Activated CD8-positive, alpha-beta T cell treated with anti-CD3 and anti-CD28 coated beads for 36 hours (primary cell): ENCODE data around the gene GTF3C5. TPM values are rescaled to one million over a fixed set of nuclear protein-coding genes. Genes with fewer than 3 reads are reported as not detected.

Experiments
- ATAC-seq: fragments of 200-7000 bp; cut with Tn5 transposase; one replicate; pipeline ENCODE4 v1.10.0; 2021; ENCODE audit warnings: mild to moderate bottlenecking, moderate library complexity
- CTCF ChIA-PET: fragments of 350-600 bp; sonication (Branson Sonifier 250); formaldehyde crosslinking; loops from one replicate; lab custom pipeline; 2021; ENCODE audit warnings: antibody characterized with exemption; lab: Charles Lee
- POLR2A ChIA-PET: fragments of 350-600 bp; sonication (Branson Sonifier 250); formaldehyde crosslinking; loops from one replicate; lab custom pipeline; 2021; ENCODE audit warnings: antibody characterized with exemption; lab: Charles Lee
- DNase-seq: peaks from one replicate; pipeline ENCODE4 v3.0.0-alpha.2; 2020
- H3K27ac Mint-ChIP-seq: one replicate; pipeline ENCODE4 v1.8.0; 2021; ENCODE audit warnings: mild to moderate bottlenecking, mixed read lengths
- H3K27me3 Mint-ChIP-seq: one replicate; pipeline ENCODE4 v1.8.0; 2021; ENCODE audit warnings: mixed read lengths
- H3K36me3 Mint-ChIP-seq: one replicate; pipeline ENCODE4 v1.8.0; 2021; ENCODE audit warnings: low read depth, mixed read lengths
- H3K4me1 Mint-ChIP-seq: one replicate; pipeline ENCODE4 v1.8.0; 2021; ENCODE audit warnings: low read depth, mixed read lengths
- H3K4me3 Mint-ChIP-seq: one replicate; pipeline ENCODE4 v1.8.0; 2021; ENCODE audit warnings: mild to moderate bottlenecking, moderate library complexity, mixed read lengths
- H3K9me3 Mint-ChIP-seq: one replicate; pipeline ENCODE4 v1.8.0; 2021; ENCODE audit warnings: mixed read lengths
- intact Hi-C: fragments of 100-400 bp; cut with micrococcal nuclease; formaldehyde crosslinking; loops from one replicate; pipeline ENCODE4 v1.10.0; 2022
- total RNA-seq, 2 experiments: library from RNA; stranded (reverse); gene quantifications; one replicate each; pipeline ENCODE4 v1.2.3, GENCODE V29; 2021
- TF ChIP-seq, protein P1 (sequence below): fragments of 200-600 bp; IDR thresholded peaks from one replicate; pipeline ENCODE4 v1.8.0; 2022; ENCODE audit warnings: antibody characterized with exemption, mild to moderate bottlenecking

The GTF3C5 gene
- total RNA-seq, 2 experiments from 2014 or later, result 87.6 to 95.3 TPM

- H3K36me3 Mint-ChIP-seq, result peaks cover 61% of the 10 kb centered on the region
- ChIA-PET CTCF (interaction anchor here (1.2 to 22.4 kb wide), 7 partner anchors 11 to 80 kb away, joined by 3 to 376 read pairs (median 5); no protein-coding TSS in a partner anchor), POLR2A (interaction anchor here (1.5 to 1.9 kb wide), 2 partner anchors 43 to 47 kb away, joined by 4 to 6 read pairs; no protein-coding TSS in a partner anchor)
- no peaks in the 10 kb centered on the region for H3K4me1 Mint-ChIP-seq
- no peak overlapping the region for H3K4me3 Mint-ChIP-seq
- H3K9me3 Mint-ChIP-seq, result peaks cover 8% of the 10 kb centered on the region
- DNase-seq, result no peak
- intact Hi-C loops, result loop anchor here (2.0 kb wide), 1 partner anchor 45 kb away; no protein-coding TSS in a partner anchor
- no peak for ATAC-seq
- no peak overlapping the region for H3K27ac Mint-ChIP-seq
- TF ChIP-seq, protein P1, sequence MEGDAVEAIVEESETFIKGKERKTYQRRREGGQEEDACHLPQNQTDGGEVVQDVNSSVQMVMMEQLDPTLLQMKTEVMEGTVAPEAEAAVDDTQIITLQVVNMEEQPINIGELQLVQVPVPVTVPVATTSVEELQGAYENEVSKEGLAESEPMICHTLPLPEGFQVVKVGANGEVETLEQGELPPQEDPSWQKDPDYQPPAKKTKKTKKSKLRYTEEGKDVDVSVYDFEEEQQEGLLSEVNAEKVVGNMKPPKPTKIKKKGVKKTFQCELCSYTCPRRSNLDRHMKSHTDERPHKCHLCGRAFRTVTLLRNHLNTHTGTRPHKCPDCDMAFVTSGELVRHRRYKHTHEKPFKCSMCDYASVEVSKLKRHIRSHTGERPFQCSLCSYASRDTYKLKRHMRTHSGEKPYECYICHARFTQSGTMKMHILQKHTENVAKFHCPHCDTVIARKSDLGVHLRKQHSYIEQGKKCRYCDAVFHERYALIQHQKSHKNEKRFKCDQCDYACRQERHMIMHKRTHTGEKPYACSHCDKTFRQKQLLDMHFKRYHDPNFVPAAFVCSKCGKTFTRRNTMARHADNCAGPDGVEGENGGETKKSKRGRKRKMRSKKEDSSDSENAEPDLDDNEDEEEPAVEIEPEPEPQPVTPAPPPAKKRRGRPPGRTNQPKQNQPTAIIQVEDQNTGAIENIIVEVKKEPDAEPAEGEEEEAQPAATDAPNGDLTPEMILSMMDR, result no peak
- no peaks in the 10 kb centered on the region for H3K27me3 Mint-ChIP-seq
Measured at GRCh38 chr9:133101356-133102189, 70.8 kb downstream of the GTF3C5 start.

GRCh38 chr9:133102190-133103021 is 71.6 kb downstream of the GTF3C5 start:
- Mint-ChIP-seq H3K27ac (no peak overlapping the region), H3K27me3 (no peaks in the 10 kb centered on the region), H3K36me3 (peaks cover 56% of the 10 kb centered on the region), H3K9me3 (peaks cover 6% of the 10 kb centered on the region), H3K4me1 (no peaks in the 10 kb centered on the region), H3K4me3 (no peak overlapping the region)
- CTCF ChIA-PET, result interaction anchor here (0.7 to 22.4 kb wide), 13 partner anchors 8 to 80 kb away, joined by 3 to 376 read pairs (median 5); no protein-coding TSS in a partner anchor
- TF ChIP-seq, protein P1, result no peak
- DNase-seq (no peak), ATAC-seq (no peak)
- POLR2A ChIA-PET, result interaction anchor here (1.3 to 1.9 kb wide), 4 partner anchors 8 to 47 kb away, joined by 3 to 6 read pairs (median 4); no protein-coding TSS in a partner anchor
- intact Hi-C loops, result loop anchor here (2.0 kb wide), 1 partner anchor 44 kb away; no protein-coding TSS in a partner anchor

DNA sequence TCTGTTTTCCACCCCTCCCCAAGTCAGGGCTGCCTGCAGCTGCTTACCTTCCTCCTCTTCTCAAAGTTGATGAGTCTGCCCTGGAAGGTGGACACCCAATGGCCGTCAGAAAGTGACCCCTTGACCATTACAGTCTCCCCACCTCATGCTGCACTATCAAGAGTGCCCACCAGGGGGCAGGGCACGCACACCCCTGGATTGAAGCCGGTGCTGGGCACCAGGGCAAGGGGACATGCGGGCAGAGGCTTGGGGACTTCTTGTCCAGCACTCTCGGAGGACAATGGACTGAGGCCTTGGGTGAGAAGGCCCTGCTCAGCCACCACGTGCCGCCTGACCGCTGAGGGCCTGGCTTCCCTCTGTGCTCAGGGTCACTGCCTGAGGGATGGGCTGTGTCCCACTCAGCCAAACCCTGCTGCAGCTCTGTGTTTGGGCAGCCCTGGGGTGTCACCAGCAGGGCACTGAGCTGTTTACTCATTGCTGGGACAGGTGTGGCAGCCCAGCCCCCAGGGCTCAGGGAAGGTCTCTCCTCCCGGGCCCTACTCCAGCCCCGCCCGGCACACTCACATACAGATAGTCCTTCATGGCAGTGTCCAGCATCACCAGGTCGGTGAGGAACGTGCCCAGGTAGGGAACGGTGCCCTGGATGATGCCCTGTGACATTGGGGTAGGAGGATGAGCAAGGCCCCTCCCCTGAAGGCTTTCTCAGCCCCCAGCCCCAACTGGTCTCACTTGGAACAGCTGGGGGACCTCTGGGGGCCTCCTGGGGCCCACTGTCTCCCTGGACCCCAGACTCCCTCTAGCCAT is 72.6 kb downstream of the GTF3C5 start:
- Mint-ChIP-seq H3K36me3 (peaks cover 55% of the 10 kb centered on the region), H3K4me3 (no peak overlapping the region)

DNA sequence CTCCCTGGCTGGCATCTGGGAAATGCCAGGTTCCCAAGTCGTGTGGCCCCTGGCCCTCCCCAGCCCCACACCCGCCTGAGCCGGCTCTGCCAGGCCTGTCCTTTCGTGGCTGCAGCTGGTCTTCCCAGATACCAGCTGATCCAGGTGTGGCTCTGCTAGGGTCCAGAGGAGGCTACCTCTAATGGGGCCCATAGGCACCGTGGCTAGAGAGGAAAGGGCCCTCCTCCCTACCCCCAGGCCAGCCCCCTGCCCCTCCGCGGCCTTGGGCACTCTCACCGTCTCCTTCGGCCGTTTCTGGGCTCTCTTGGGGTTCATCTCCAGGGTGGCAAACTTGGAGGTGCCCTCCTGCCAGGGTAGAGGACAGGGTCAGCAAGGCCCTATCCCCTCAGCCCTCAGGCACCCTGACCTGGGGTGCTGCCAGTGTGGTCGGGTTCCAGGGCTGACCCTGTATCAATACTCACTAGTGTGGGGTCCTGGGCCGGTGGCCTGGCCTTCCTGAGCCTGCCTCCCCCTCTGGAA is 73.2 kb downstream of the GTF3C5 start:
- ChIA-PET POLR2A (interaction anchor here (1.3 to 1.7 kb wide), 2 partner anchors 10 to 43 kb away, joined by 3 to 4 read pairs; no protein-coding TSS in a partner anchor), CTCF (interaction anchor here (1.3 to 22.4 kb wide), 3 partner anchors 10 to 42 kb away, joined by 7 to 376 read pairs (median 8); no protein-coding TSS in a partner anchor)
- ATAC-seq (no peak), DNase-seq (no peak)
- no peak overlapping the region for H3K27ac Mint-ChIP-seq
- intact Hi-C loops, result loop anchor here (2.0 kb wide), 1 partner anchor 43 kb away; no protein-coding TSS in a partner anchor
- H3K9me3 Mint-ChIP-seq, result no peaks in the 10 kb centered on the region
- H3K4me3 Mint-ChIP-seq, result no peak overlapping the region
- TF ChIP-seq, protein P1, result no peak
- H3K4me1 Mint-ChIP-seq, result no peaks in the 10 kb centered on the region
- peaks cover 50% of the 10 kb centered on the region for H3K36me3 Mint-ChIP-seq
- H3K27me3 Mint-ChIP-seq, result no peaks in the 10 kb centered on the region

More for the DNA sequence above, 72.6 kb downstream of the GTF3C5 start:
- ATAC-seq (peak; percentile 72), DNase-seq (peak; percentile 59)
- ChIA-PET CTCF (interaction anchor here (0.7 to 22.4 kb wide), 10 partner anchors 9 to 56 kb away, joined by 3 to 376 read pairs (median 6); no protein-coding TSS in a partner anchor), POLR2A (interaction anchor here (1.3 to 1.7 kb wide), 3 partner anchors 9 to 44 kb away, joined by 3 to 6 read pairs (median 4); no protein-coding TSS in a partner anchor)
- intact Hi-C loops, result loop anchor here (2.0 kb wide), 1 partner anchor 43 kb away; no protein-coding TSS in a partner anchor
- TF ChIP-seq, protein P1, result peak; percentile 97
- H3K27ac Mint-ChIP-seq, result no peak overlapping the region
- H3K27me3 Mint-ChIP-seq, result no peaks in the 10 kb centered on the region
- H3K9me3 Mint-ChIP-seq, result no peaks in the 10 kb centered on the region
- no peaks in the 10 kb centered on the region for H3K4me1 Mint-ChIP-seq
